Large intestine (tissue), 3 donors: ENCODE data around the gene LRRC8A. TPM values are rescaled to one million over a fixed set of nuclear protein-coding genes. Genes with fewer than 3 reads are reported as not detected.
"Not testable (repeated sequence)": the region's sequence is repeated elsewhere in the genome, so short reads cannot be mapped to it uniquely, and the experiment has no call there.

ENCODE experiments used
- DNase-seq, 2 donors: peaks; one replicate each; pipeline versions ENCODE4 v3.0.0 to v3.0.0-alpha.2; 2013
- H3K27ac ChIP-seq: one replicate; pipeline ENCODE4 v1.5.1; 2013; ENCODE audit warnings: low read length
- H3K27me3 ChIP-seq: 2 replicates; pipeline ENCODE4 v1.6.1; 2013; ENCODE audit warnings: low read length; ENCODE audit not compliant: control insufficient read depth, insufficient read depth
- H3K36me3 ChIP-seq: 2 replicates; pipeline ENCODE4 v1.6.1; 2013; ENCODE audit warnings: low read length; ENCODE audit not compliant: control insufficient read depth, insufficient read depth
- H3K4me1 ChIP-seq: one replicate; pipeline ENCODE4 v1.6.1; 2013; ENCODE audit warnings: low read length; ENCODE audit not compliant: control insufficient read depth, insufficient read depth
- H3K4me3 ChIP-seq: one replicate; pipeline ENCODE4 v1.5.1; 2013; ENCODE audit warnings: low read length
- H3K9me3 ChIP-seq: one replicate; pipeline ENCODE4 v1.6.1; 2013; ENCODE audit warnings: mild to moderate bottlenecking, low read depth, low read length, moderate library complexity; ENCODE audit not compliant: control insufficient read depth
- WGBS: methylation state at CpG from one replicate; pipeline ENCODE4 v1.1.5; 2013; ENCODE audit warnings: low lambda C conversion rate; ENCODE audit not compliant: insufficient coverage; 5-methylcytosine and 5-hydroxymethylcytosine counted together
- polyA plus RNA-seq: library from polyadenylated mRNA; unstranded; fragments of 120-200 nt; gene quantifications from one replicate; pipeline ENCODE4 v1.2.1, GENCODE V29; 2013

Gene LRRC8A
- polyA plus RNA-seq, 1 donor = 18.5 TPM

DNA sequence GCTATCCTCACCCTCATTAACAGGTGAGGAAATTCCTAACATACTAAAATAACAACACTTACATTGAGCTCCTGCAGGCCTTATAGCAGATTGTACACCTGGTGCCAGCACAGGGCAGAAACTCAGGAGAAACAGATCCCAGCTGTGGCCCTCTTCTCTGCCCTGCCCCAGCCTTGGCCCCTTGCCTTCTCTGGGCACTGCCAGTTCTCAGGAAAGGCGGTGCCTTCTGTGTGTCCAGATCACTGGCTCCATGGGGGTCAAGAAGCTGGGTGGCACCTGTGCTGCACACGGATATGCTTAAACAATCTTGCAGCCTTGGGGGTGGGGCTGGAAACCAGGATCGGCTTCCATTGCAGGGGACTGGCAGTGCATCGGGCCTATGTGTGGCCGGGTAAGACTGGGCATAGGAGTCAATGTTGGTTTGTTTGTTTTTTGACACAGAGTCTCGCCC is 19.5 kb upstream of the LRRC8A start:
- no CpG with 5 or more reads among the region's 6 CpGs for WGBS
- H3K4me3 ChIP-seq = no peak overlapping the region
- peaks cover 6% of the 10 kb centered on the region for H3K4me1 ChIP-seq
- DNase-seq = no peak
- no peaks in the 10 kb centered on the region for H3K27me3 ChIP-seq
- H3K27ac ChIP-seq = no peak overlapping the region
- H3K9me3 ChIP-seq = no peaks in the 10 kb centered on the region
- no peaks in the 10 kb centered on the region for H3K36me3 ChIP-seq

DNA sequence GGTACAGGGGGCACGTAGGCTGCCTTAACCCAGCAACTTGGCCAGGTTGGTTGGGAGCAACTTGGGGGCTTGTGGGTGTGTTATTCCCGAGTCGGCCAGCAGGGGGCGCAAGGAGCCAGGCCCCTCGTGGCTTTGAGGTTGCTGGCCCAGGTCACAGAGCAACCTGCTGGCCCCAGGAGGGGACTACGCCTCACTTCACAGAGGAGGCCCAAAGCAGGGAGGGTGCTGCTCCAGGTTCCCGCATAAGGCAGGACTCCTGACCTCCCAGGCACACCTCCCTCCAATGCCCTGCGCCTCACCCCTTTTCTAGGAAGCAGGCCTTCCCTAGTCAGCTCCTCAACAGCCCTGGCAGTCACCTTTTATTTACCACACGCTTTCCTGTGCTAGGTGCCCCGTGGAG is 18.3 kb upstream of the LRRC8A start:
- Histone ChIP-seq H3K36me3 (no peaks in the 10 kb centered on the region), H3K9me3 (no peaks in the 10 kb centered on the region), H3K27ac (no peak overlapping the region), H3K4me3 (no peak overlapping the region), H3K4me1 (peaks cover 6% of the 10 kb centered on the region), H3K27me3 (no peaks in the 10 kb centered on the region)
- peak; percentile 75 to 81 for DNase-seq
- no CpG with 5 or more reads among the region's 10 CpGs for WGBS

DNA sequence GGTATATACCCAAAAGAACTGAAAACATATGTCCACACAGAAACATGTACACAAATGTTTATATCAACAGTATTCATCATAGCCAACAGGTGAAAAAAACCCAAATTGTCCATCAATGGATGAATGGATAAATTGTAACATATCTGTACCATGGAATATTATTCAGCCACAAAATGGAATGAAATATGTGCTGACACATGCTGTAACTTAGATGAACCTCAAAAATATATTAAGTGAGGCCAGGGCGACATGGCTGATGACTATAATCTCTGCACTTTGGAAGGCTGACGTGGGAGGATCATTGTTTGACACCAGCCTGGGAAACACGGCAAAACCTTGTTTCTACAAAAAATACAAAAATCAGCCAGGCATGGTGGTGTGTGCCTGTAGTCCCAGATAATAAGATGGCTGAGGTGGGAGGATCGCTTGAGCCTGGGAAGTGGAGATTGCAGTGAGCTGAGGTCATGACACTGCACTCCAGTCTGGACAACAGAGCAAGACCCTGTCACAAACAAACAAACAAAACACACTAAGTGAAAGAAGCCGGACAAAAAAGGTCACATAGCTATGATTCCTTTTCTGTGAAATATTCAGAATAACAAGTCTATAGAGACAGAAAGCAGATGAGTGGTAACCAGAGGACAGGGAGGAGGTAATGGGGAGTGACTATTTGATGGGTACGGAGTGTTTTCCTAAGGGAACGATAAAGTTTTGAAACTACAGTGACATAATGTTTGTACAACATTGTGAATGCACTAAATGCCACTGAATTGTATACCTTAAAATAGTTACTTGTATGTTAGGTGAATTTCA is 11.6 kb upstream of the LRRC8A start:
- Histone ChIP-seq H3K9me3 (no peaks in the 10 kb centered on the region), H3K4me3 (no peak overlapping the region), H3K36me3 (no peaks in the 10 kb centered on the region), H3K4me1 (no peaks in the 10 kb centered on the region), H3K27me3 (no peaks in the 10 kb centered on the region), H3K27ac (no peak overlapping the region)
- WGBS = 82% methylated on average over 3 of the region's 7 CpGs
- no peak for DNase-seq

DNA sequence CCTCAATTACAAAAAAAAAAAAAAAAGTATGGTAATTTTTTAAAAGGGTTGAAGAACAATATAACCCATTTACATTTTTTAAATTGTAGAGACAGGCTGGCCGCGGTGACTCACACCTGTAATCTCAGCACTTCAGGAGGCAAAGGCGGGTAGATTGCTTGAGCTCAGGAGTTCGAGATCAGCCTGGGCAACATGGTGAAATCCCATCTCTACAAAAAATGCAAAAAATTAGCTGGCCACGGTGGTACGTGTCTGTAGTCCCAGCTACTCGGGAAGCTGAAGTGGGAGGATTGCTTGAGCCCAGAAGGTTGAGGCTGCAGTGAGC is 11.0 kb upstream of the LRRC8A start:
- not testable (repeated sequence) for DNase-seq
- WGBS = no CpG with 5 or more reads among the region's 7 CpGs

DNA sequence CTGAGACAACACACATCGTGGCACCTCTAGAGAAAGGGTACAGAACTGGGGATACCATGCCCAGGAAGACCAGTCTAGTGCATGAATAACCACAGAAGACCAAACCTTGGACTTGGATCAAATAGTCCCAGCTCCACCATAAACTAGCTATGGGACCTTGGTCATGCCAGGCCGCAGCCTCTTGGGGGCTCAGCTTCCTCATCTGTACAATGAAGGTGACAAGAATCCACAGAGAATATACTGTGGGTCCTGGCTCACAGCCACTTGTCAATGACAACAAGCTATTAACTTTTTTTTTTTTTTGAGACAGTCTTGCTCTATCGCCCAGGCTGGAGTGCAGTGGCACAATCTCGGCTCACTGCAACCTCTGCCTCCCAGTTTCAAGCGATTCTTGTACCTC is 4.1 kb upstream of the LRRC8A start:
- WGBS = no CpG with 5 or more reads among the region's 5 CpGs
- peak in 1 of 2 donors; percentile 29 for DNase-seq
- peaks cover 21% of the 10 kb centered on the region for H3K4me1 ChIP-seq
- no peak overlapping the region for H3K4me3 ChIP-seq
- H3K27me3 ChIP-seq = no peaks in the 10 kb centered on the region
- no peaks in the 10 kb centered on the region for H3K9me3 ChIP-seq
- no peaks in the 10 kb centered on the region for H3K36me3 ChIP-seq
- H3K27ac ChIP-seq = no peak overlapping the region

More for the DNA sequence above, 11.0 kb upstream of the LRRC8A start:
- not testable (repeated sequence) for H3K9me3 ChIP-seq, H3K27me3 ChIP-seq, H3K4me3 ChIP-seq, H3K27ac ChIP-seq, H3K36me3 ChIP-seq, H3K4me1 ChIP-seq

DNA sequence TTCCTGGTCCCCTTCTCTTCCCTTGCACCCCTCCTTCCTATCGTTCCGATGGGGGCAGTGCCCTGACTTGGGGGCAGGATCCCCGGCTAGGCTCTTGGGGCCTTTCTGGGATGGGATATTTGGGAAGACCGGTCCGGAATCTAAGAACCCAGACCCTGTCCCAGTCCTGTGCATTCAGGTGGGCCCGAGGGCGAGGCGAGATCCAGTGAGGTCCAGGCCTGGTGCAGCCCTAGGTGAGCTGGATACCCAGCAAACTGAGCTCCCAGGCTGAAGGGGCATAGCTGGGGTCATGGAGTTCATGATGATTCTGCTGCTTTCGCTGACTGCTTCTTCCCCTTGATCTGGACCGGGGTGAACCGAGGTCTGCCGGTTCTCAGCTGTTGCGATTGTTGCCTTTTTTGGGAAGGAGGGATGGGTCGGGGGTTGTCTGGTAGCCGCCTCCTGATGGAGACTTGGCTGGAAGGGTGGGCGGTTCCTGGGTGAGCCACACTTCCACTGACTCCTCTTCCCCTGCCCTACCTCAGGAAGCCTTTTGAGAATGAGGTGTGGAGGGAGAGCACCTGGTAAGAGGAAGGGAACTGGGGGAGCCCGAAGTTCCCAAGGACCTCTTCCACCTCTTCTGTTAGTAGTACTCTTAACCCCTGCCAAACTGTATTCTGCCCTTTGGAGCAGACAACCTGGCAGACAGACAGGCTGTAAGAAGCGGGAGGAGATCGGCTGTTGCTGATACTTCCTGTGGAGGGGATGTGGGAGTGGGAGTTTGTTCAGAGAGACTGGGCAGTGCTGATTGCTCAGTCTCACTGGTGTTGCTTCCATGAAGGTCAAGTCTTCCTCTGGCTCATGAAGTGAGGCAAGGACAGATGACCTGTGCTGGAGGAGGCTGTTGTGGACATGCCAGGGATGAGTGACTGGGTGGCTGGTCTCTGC is 1.0 kb downstream of the LRRC8A start:
- no CpG with 5 or more reads among the region's 19 CpGs for WGBS
- H3K4me3 ChIP-seq = peak overlapping the region; percentile 83
- no peaks in the 10 kb centered on the region for H3K9me3 ChIP-seq
- H3K4me1 ChIP-seq = peaks cover 20% of the 10 kb centered on the region
- peak overlapping the region; percentile 88 for H3K27ac ChIP-seq
- no peaks in the 10 kb centered on the region for H3K27me3 ChIP-seq
- H3K36me3 ChIP-seq = peaks cover 19% of the 10 kb centered on the region
- DNase-seq = peak in 1 of 2 donors; percentile 46

DNA sequence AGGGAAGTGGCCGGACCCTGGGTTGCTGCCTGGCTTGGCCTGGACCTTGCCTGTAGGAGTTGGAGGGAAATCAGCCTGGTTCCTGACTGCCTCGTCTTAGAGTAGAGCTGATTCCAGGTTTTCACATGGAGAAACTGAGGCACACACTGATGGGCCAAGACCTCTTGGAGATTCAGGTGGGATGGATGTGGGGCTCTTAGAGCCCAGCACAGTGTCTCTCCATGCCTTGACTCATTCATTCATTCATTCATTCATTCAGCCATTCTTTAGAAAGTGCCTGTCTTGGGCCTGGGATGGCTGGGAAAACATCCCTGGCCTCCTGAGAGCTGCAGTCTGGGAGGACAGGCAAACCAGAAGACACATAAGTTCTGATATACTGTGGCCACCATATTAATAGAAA is 2.2 kb downstream of the LRRC8A start:
- WGBS = no CpG with 5 or more reads among the region's 2 CpGs
- no peaks in the 10 kb centered on the region for H3K27me3 ChIP-seq
- H3K36me3 ChIP-seq = peaks cover 31% of the 10 kb centered on the region
- no peak overlapping the region for H3K4me3 ChIP-seq
- H3K27ac ChIP-seq = no peak overlapping the region
- no peaks in the 10 kb centered on the region for H3K9me3 ChIP-seq
- no peak for DNase-seq
- H3K4me1 ChIP-seq = peaks cover 20% of the 10 kb centered on the region

DNA sequence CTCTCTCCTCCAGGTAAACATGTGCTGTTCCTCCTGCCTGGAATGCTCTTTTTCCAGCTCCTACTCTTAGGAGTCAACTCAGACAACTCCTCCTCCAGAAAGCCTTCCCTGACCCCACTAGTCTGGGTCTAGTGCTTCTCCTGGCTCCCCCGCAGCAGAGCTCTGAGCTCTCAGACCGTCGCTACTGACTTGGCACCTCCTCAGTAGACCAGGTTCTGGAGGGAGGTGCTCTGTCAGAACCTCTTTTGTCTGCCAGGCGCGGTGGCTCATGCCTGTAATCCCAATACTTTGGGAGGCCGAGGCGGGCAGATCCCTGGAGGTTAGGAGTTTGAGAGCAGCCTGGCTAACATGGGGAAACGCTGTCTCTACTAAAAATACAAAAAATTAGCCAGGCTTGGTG is 3.4 kb downstream of the LRRC8A start:
- H3K4me3 ChIP-seq = no peak overlapping the region
- no CpG with 5 or more reads among the region's 8 CpGs for WGBS
- peaks cover 17% of the 10 kb centered on the region for H3K4me1 ChIP-seq
- no peaks in the 10 kb centered on the region for H3K27me3 ChIP-seq
- peaks cover 32% of the 10 kb centered on the region for H3K36me3 ChIP-seq
- H3K9me3 ChIP-seq = no peaks in the 10 kb centered on the region
- H3K27ac ChIP-seq = no peak overlapping the region
- no peak for DNase-seq

DNA sequence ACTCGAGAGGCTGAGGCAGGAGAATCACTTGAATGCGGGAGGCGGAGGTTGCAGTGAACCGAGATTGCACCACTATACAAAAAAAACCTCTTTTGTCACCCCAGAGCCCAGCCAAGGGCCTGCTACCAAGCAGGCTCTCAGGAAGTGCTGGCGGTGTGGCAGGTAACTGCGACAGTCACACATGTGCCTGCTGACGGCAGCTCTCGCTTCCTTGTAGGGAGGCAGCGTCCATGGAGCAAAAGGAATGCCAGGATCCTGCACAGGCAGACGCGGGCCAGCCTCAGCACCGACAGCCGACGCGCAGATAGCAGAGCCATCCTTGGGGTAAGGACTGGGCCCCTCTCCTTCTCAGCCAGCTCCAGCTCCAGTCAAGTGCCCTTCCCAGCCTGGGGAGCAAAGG is 3.9 kb downstream of the LRRC8A start:
- Histone ChIP-seq H3K36me3 (peaks cover 36% of the 10 kb centered on the region), H3K9me3 (no peaks in the 10 kb centered on the region), H3K27ac (no peak overlapping the region), H3K4me3 (no peak overlapping the region), H3K4me1 (peaks cover 13% of the 10 kb centered on the region), H3K27me3 (no peaks in the 10 kb centered on the region)
- no peak for DNase-seq
- WGBS = no CpG with 5 or more reads among the region's 15 CpGs

DNA sequence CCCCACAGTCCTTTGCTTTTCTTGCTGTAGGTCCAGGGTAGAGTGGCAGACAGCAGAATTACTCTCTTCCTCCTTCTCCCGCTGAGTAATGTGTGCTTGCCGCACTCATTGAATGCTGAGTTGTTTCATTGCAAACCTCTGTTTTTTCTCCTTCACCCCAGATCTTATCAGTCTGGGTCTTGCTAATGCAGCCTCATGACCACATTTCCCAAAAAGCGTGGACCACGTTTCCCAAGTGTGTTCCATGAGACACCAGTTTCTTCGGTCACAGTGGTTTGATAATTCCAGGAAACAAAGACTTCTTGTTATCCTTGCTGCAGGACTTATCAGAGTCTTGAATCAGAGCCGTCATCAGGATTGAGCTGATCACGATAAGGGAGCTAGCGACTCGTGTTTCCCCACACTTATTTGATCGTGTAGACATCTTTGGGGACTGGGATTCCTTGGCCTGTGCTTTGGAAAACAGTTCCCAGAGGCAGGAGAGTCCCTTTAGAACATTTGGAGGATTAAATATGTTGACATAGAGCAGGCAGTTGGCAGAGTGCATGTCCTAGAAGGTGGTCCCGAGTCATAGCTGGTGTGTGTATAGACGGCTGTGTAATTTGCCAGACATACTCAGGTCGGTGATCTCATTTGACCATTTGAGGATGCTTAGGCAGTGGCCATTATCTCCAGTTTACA is 4.4 kb downstream of the LRRC8A start:
- Histone ChIP-seq H3K27me3 (no peaks in the 10 kb centered on the region), H3K4me1 (peaks cover 13% of the 10 kb centered on the region), H3K27ac (no peak overlapping the region), H3K9me3 (no peaks in the 10 kb centered on the region), H3K36me3 (peaks cover 37% of the 10 kb centered on the region), H3K4me3 (no peak overlapping the region)
- DNase-seq = no peak
- WGBS = 80% methylated on average over 1 of the region's 13 CpGs
